ENCODE results near the gene ZG16B.

The ZG16B gene

GRCh38 chr16:2852003-2852730 is 22.1 kb downstream of the ZG16B start:
- no peak for TF ChIP-seq CTCF (IDR thresholded peaks at IDR 0.05; ENCODE audit: extremely low read depth, missing control alignments)
- DNase-seq (ENCODE audit: low spot score) = no peak

- DNase-seq (ENCODE audit: low spot score) = no peak
- no peak for TF ChIP-seq CTCF (IDR thresholded peaks at IDR 0.05; ENCODE audit: extremely low read depth, missing control alignments)
Measured at GRCh38 chr16:2852731-2853507, 22.8 kb downstream of the ZG16B start.

GRCh38 chr16:2853531-2854073 is 23.5 kb downstream of the ZG16B start:
- no peak for TF ChIP-seq CTCF (IDR thresholded peaks at IDR 0.05; ENCODE audit: extremely low read depth, missing control alignments)
- DNase-seq (ENCODE audit: low spot score) = peak; percentile 16

GRCh38 chr16:2854700-2855309 is 24.7 kb downstream of the ZG16B start:
- no peak for TF ChIP-seq CTCF (IDR thresholded peaks at IDR 0.05; ENCODE audit: extremely low read depth, missing control alignments)
- DNase-seq (ENCODE audit: low spot score) = peak; percentile 35

GRCh38 chr16:2855536-2855935 is 25.4 kb downstream of the ZG16B start:
- peak; percentile 31 for DNase-seq (ENCODE audit: low spot score)
- no peak for TF ChIP-seq CTCF (IDR thresholded peaks at IDR 0.05; ENCODE audit: extremely low read depth, missing control alignments)

GRCh38 chr16:2856061-2856670 is 26.1 kb downstream of the ZG16B start:
- TF ChIP-seq CTCF (IDR thresholded peaks at IDR 0.05; ENCODE audit: extremely low read depth, missing control alignments) = no peak
- DNase-seq (ENCODE audit: low spot score) = no peak

All from GM20000 (cell line).